ENCODE data around the gene DDX56. TPM values are rescaled to one million over a fixed set of nuclear protein-coding genes. Genes with fewer than 3 reads are reported as not detected.

DDX56 gene
- total RNA-seq, 1 donor from 2014 or later: 99.7 TPM

GRCh38 chr7:44547536-44548231, 26.0 kb downstream of the DDX56 start:
- no peak for ATAC-seq (ENCODE audit: low read depth)
- peaks cover 10% of the 10 kb centered on the region for H3K27me3 Mint-ChIP-seq
- no peaks in the 10 kb centered on the region for H3K4me1 Mint-ChIP-seq
- no peaks in the 10 kb centered on the region for H3K36me3 Mint-ChIP-seq (ENCODE audit: low read depth)
- no peak for TF ChIP-seq CTCF (IDR thresholded peaks at IDR 0.05)
- intact Hi-C loops (cut with micrococcal nuclease): no loop called here
- H3K27ac Mint-ChIP-seq: no peak overlapping the region
- ChIA-PET POLR2A (no interaction called here), CTCF (interaction anchor here (0.5 to 0.8 kb wide), 2 partner anchors 26 to 307 kb away, joined by 3 read pairs; partner anchors contain the start of gene DDX56)
- H3K4me3 Mint-ChIP-seq: no peak overlapping the region
- DNase-seq: no peak
- H3K9me3 Mint-ChIP-seq: no peaks in the 10 kb centered on the region

GRCh38 chr7:44541876-44542610, 31.7 kb downstream of the DDX56 start:
- H3K4me3 Mint-ChIP-seq: no peak overlapping the region
- peaks cover 10% of the 10 kb centered on the region for H3K27me3 Mint-ChIP-seq
- no peaks in the 10 kb centered on the region for H3K9me3 Mint-ChIP-seq
- DNase-seq (no peak), ATAC-seq (ENCODE audit: low read depth) (no peak)
- CTCF ChIA-PET: no interaction called here
- H3K4me1 Mint-ChIP-seq: no peaks in the 10 kb centered on the region
- intact Hi-C loops (cut with micrococcal nuclease): no loop called here
- no peak for TF ChIP-seq CTCF (IDR thresholded peaks at IDR 0.05)
- POLR2A ChIA-PET: no interaction called here
- H3K27ac Mint-ChIP-seq: no peak overlapping the region
- H3K36me3 Mint-ChIP-seq (ENCODE audit: low read depth): no peaks in the 10 kb centered on the region

- Mint-ChIP-seq H3K4me3 (no peak within 1 kb of the TSS), H3K4me1 (no peaks in the 10 kb centered on the region), H3K27ac (no peak within 1 kb of the TSS), H3K27me3 (peaks cover 10% of the 10 kb centered on the region), H3K9me3 (no peaks in the 10 kb centered on the region), H3K36me3 (ENCODE audit: low read depth) (no peaks in the 10 kb centered on the region)
- intact Hi-C loops (cut with micrococcal nuclease): no loop called here
- no peak for ATAC-seq (ENCODE audit: low read depth)
- CTCF ChIA-PET: no interaction called here
- no peak for TF ChIP-seq CTCF (IDR thresholded peaks at IDR 0.05)
- DNase-seq: no peak
- POLR2A ChIA-PET: no interaction called here
These were observed 32.5 kb downstream of the DDX56 start, which contains the start of gene NPC1L1 for GRCh38 chr7:44541028-44541869. TSS of gene NPC1L1 (minus strand) at chr7:44541330. CDS start at chr7:44541259, 71 bp downstream.

- intact Hi-C loops (cut with micrococcal nuclease): no loop called here
- DNase-seq (no peak), ATAC-seq (ENCODE audit: low read depth) (no peak)
- Mint-ChIP-seq H3K36me3 (ENCODE audit: low read depth) (no peaks in the 10 kb centered on the region), H3K27me3 (peaks cover 8% of the 10 kb centered on the region), H3K4me1 (no peaks in the 10 kb centered on the region), H3K9me3 (no peaks in the 10 kb centered on the region), H3K4me3 (no peak overlapping the region), H3K27ac (no peak overlapping the region)
- ChIA-PET POLR2A (no interaction called here), CTCF (no interaction called here)
- TF ChIP-seq CTCF (IDR thresholded peaks at IDR 0.05): no peak
These were observed 33.1 kb downstream of the DDX56 start for GRCh38 chr7:44540592-44541027.
